HG03575 (cell line): Measurements from ENCODE around the gene PTGFR.

Experiments
- ATAC-seq: cut with Tn5 transposase; IDR thresholded peaks from one replicate; pipeline ENCODE4 v1.9.1; 2021; ENCODE audit not compliant: unreplicated experiment, insufficient number of reproducible peaks, low FRiP score; ENCODE audit errors: extremely low read depth

PTGFR gene

GRCh38 chr1:78490861-78491450 lies at the start of gene PTGFR:
PTGFR (plus strand) TSS chr1:78490974; CDS start chr1:78492744, 1,770 bp downstream.
- no peak for ATAC-seq

GRCh38 chr1:78441921-78442320 lies 48.9 kb upstream of the PTGFR start:
- ATAC-seq, result no peak

- no peak for ATAC-seq
Observed at GRCh38 chr1:78447086-78447485, 43.7 kb upstream of the PTGFR start.

- ATAC-seq, result no peak
Observed at GRCh38 chr1:78464449-78464891, 26.3 kb upstream of the PTGFR start.

GRCh38 chr1:78465143-78465542 lies 25.6 kb upstream of the PTGFR start:
- ATAC-seq, result no peak

GRCh38 chr1:78468521-78468920 lies 22.3 kb upstream of the PTGFR start:
- ATAC-seq, result no peak

GRCh38 chr1:78469576-78469975 lies 21.2 kb upstream of the PTGFR start:
- no peak for ATAC-seq

- no peak for ATAC-seq
Observed at GRCh38 chr1:78471890-78472620, 18.7 kb upstream of the PTGFR start.

- ATAC-seq, result no peak
Observed at GRCh38 chr1:78472851-78473496, 17.8 kb upstream of the PTGFR start.

- no peak for ATAC-seq
Observed at GRCh38 chr1:78474092-78474491, 16.7 kb upstream of the PTGFR start.

- ATAC-seq, result no peak
Observed at GRCh38 chr1:78475888-78476610, 14.7 kb upstream of the PTGFR start.

GRCh38 chr1:78483903-78484302 lies 6.9 kb upstream of the PTGFR start:
- no peak for ATAC-seq

- ATAC-seq, result no peak
Observed at GRCh38 chr1:78491451-78492071, 787 bp downstream of the PTGFR start.

- no peak for ATAC-seq
Observed at GRCh38 chr1:78492386-78492950, 1.7 kb downstream of the PTGFR start.

GRCh38 chr1:78493451-78493850 lies 2.7 kb downstream of the PTGFR start:
- no peak for ATAC-seq

GRCh38 chr1:78497201-78497600 lies 6.4 kb downstream of the PTGFR start:
- no peak for ATAC-seq

- ATAC-seq, result no peak
Observed at GRCh38 chr1:78500529-78500928, 9.8 kb downstream of the PTGFR start.

GRCh38 chr1:78501203-78501602 lies 10.4 kb downstream of the PTGFR start:
- no peak for ATAC-seq

- ATAC-seq, result no peak
Observed at GRCh38 chr1:78511334-78511733, 20.6 kb downstream of the PTGFR start.
